Liver (tissue), 2 donors: ENCODE data around the gene MYO7A.

ENCODE experiments used
- CTCF ChIP-seq: fragments of 150-350 bp; IDR thresholded peaks from 2 replicates; pipeline ENCODE4 v1.5.1; 2017; ENCODE audit warnings: improper control_type of control experiment, low read depth, low read length; ENCODE audit not compliant: missing input control
- REST ChIP-seq: IDR thresholded peaks from 2 replicates; pipeline ENCODE4 v1.6.1; 2016; ENCODE audit warnings: antibody characterized with exemption, mild to moderate bottlenecking
- YY1 ChIP-seq: IDR thresholded peaks from 2 replicates; pipeline ENCODE4 v1.6.1; 2016; ENCODE audit warnings: antibody characterized with exemption, mild to moderate bottlenecking
- donor health status: healthy.

GRCh38 chr11:77196961-77197360, 68.9 kb downstream of the MYO7A start:
- TF ChIP-seq REST (no peak), CTCF (no peak), YY1 (no peak)
